Testis (tissue), 3 donors: ENCODE data around the gene VDAC1. TPM values are rescaled to one million over a fixed set of nuclear protein-coding genes. Genes with fewer than 3 reads are reported as not detected.

Experiments used
- DNase-seq: peaks from one replicate; pipeline ENCODE4 v3.0.0-alpha.2; 2019
- H3K27ac ChIP-seq, 2 donors: fragments of 200-600 bp; sonication (generic); one replicate each; pipeline ENCODE4 v1.5.1; 2019
- H3K27me3 ChIP-seq: fragments of 200-600 bp; sonication (generic); one replicate; pipeline ENCODE4 v1.5.1; 2019
- H3K36me3 ChIP-seq: fragments of 200-600 bp; sonication (generic); one replicate; pipeline ENCODE4 v1.5.1; 2017; ENCODE audit warnings: low read depth; ENCODE audit errors: missing control alignments
- H3K4me1 ChIP-seq: fragments of 200-600 bp; sonication (generic); one replicate; pipeline ENCODE4 v1.5.1; 2019
- H3K4me3 ChIP-seq, 2 donors: fragments of 200-600 bp; sonication (generic); one replicate each; pipeline ENCODE4 v1.5.1; 2017 to 2019
- H3K9me3 ChIP-seq: fragments of 200-600 bp; sonication (generic); one replicate; pipeline ENCODE4 v1.5.1; 2017
- CTCF ChIP-seq, 3 experiments: fragments of 450-650 bp in 2 of 3; fragments of 200-600 bp in 1 of 3; sonication (generic) in 1 of 3; IDR thresholded peaks; one replicate each; pipeline ENCODE4 v1.5.1; 2016 to 2019; ENCODE audit warnings: antibody characterized with exemption in 3 of 3, mild to moderate bottlenecking in 2 of 3, moderate library complexity in 1 of 3
- POLR2A ChIP-seq: fragments of 450-650 bp; IDR thresholded peaks from one replicate; pipeline ENCODE4 v1.6.1; 2017; ENCODE audit warnings: antibody characterized with exemption, mild to moderate bottlenecking, moderate library complexity
- WGBS, 2 donors: methylation state at CpG; one replicate each; pipeline ENCODE4 v1.1.5; 2018; 5-methylcytosine and 5-hydroxymethylcytosine counted together
- intact Hi-C: fragments of 100-400 bp; cut with DNase I; formaldehyde crosslinking; loops from one replicate; pipeline ENCODE4 v1.15.1; 2023; ENCODE audit warnings: low total_unique reads
- polyA plus RNA-seq: library from polyadenylated mRNA; stranded (reverse); fragments of 350-450 nt; fragmentation: Illumina TruSeq; extraction: RNeasy Lipid Tissue Mini Kit (QIAGEN cat#74804); gene quantifications from one replicate; pipeline ENCODE4 v1.2.3, GENCODE V29; 2014; ENCODE audit warnings: low read depth, low replicate concordance; ENCODE audit not compliant: insufficient read depth
- total RNA-seq, 2 donors: library from RNA; depleted of rRNA; stranded (reverse); fragments of >200 nt; gene quantifications; one replicate each; pipeline ENCODE4 v1.2.3, GENCODE V29; 2016

The VDAC1 gene
- total and polyA plus RNA-seq, 3 donors from 2014 or later, result 88.4 to 151 (median 127) TPM

GRCh38 chr5:133953568-133954145 is 51.1 kb downstream of the VDAC1 start:
- H3K4me3 ChIP-seq, result no peak overlapping the region

GRCh38 chr5:133952729-133953567 is 51.8 kb downstream of the VDAC1 start:
- H3K4me1 ChIP-seq, result no peaks in the 10 kb centered on the region
- no peaks in the 10 kb centered on the region for H3K27me3 ChIP-seq
- DNase-seq, result peak; percentile 75
- 49 to 64% methylated on average over 9 to 10 of the region's 10 CpGs for whole genome bisulfite sequencing, 2 donors
- no peaks in the 10 kb centered on the region for H3K9me3 ChIP-seq
- H3K4me3 ChIP-seq, result no peak overlapping the region
- H3K36me3 ChIP-seq, result no peaks in the 10 kb centered on the region
- intact Hi-C loops, result no loop called here
- TF ChIP-seq POLR2A (no peak), CTCF (IDR thresholded peaks at IDR 0.05) (no peak)
- H3K27ac ChIP-seq, result peak overlapping the region; percentile 4 to 77

More at GRCh38 chr5:133953568-133954145, 51.1 kb downstream of the VDAC1 start:
- no peak for DNase-seq
- no peak for TF ChIP-seq CTCF (IDR thresholded peaks at IDR 0.05)
- TF ChIP-seq POLR2A, result no peak
- intact Hi-C loops, result no loop called here
- no peaks in the 10 kb centered on the region for H3K27me3 ChIP-seq
- H3K4me1 ChIP-seq, result no peaks in the 10 kb centered on the region
- WGBS, 2 donors, result 76 to 87% methylated on average over 10 of the region's 10 CpGs
- H3K9me3 ChIP-seq, result no peaks in the 10 kb centered on the region
- H3K27ac ChIP-seq, result peak overlapping the region; percentile 4 to 77
- H3K36me3 ChIP-seq, result no peaks in the 10 kb centered on the region

- no peak for TF ChIP-seq POLR2A
- no peak for TF ChIP-seq CTCF (IDR thresholded peaks at IDR 0.05)
- intact Hi-C loops, result no loop called here
- Histone ChIP-seq H3K4me3 (no peak overlapping the region), H3K27ac (no peak overlapping the region), H3K27me3 (no peaks in the 10 kb centered on the region), H3K36me3 (no peaks in the 10 kb centered on the region), H3K4me1 (no peaks in the 10 kb centered on the region), H3K9me3 (no peaks in the 10 kb centered on the region)
- 85% methylated on average over 6 to 7 of the region's 7 CpGs for WGBS, 2 donors
- no peak for DNase-seq
Measured at GRCh38 chr5:133950821-133951612, 53.8 kb downstream of the VDAC1 start.

GRCh38 chr5:133948721-133949120 is 56.1 kb downstream of the VDAC1 start:
- Histone ChIP-seq H3K27me3 (no peaks in the 10 kb centered on the region), H3K9me3 (no peaks in the 10 kb centered on the region), H3K27ac (no peak overlapping the region), H3K36me3 (no peaks in the 10 kb centered on the region), H3K4me1 (peaks cover 3% of the 10 kb centered on the region), H3K4me3 (no peak overlapping the region)
- TF ChIP-seq CTCF (IDR thresholded peaks at IDR 0.05) (no peak), POLR2A (no peak)
- no peak for DNase-seq
- intact Hi-C loops, result no loop called here
